Mammary epithelial cell (primary cell): ENCODE results near the gene LINS1.

Experiments
- CTCF ChIP-seq, 2 donors: IDR thresholded peaks in 1 of 2; conservative IDR thresholded peaks in 1 of 2; 2 replicates each; pipeline ENCODE4 v1.5.1; 2011 to 2012; ENCODE audit warnings: inconsistent platforms in 2 of 2, low read length in 2 of 2, mild to moderate bottlenecking in 2 of 2, control low read depth in 1 of 2, low read depth in 1 of 2; ENCODE audit not compliant: insufficient read depth in 1 of 2; ENCODE audit errors: extremely low read depth in 1 of 2
- EZH2 ChIP-seq: IDR thresholded peaks from 2 replicates; pipeline ENCODE4 v1.6.1; 2012; ENCODE audit warnings: low read length, inconsistent platforms, borderline replicate concordance

- TF ChIP-seq CTCF (conservative IDR thresholded peaks at IDR 0.05 in 1 of 2, IDR thresholded peaks at IDR 0.05 in 1 of 2; ENCODE audit: extremely low read depth in 1 of 2, insufficient read depth in 1 of 2, low read depth in 1 of 2, low read length in 2 of 2) (no peak), EZH2 (no peak)
These were observed 29.8 kb upstream of the LINS1 start for GRCh38 chr15:100631831-100632230.
